Fibroblast of the aortic adventitia (primary cell): ENCODE measurements around the gene PEMT. TPM values are rescaled to one million over a fixed set of nuclear protein-coding genes. Genes with fewer than 3 reads are reported as not detected.

ENCODE experiments used
- DNase-seq: peaks from one replicate; pipeline ENCODE4 v3.0.0-alpha.2; 2010; ENCODE audit warnings: low read depth
- H3K4me3 ChIP-seq: 2 replicates; pipeline ENCODE4 v1.5.1; 2011; ENCODE audit warnings: low read depth, mild to moderate bottlenecking, control low read depth, low read length, moderate library complexity
- small RNA-seq: library from RNA; depleted of rRNA; stranded (forward); fragments of <200 nt; gene quantifications from one replicate; pipeline ENCODE3, GENCODE V24; 2012
- total RNA-seq: library from RNA; depleted of rRNA; stranded (reverse); fragments of >200 nt; gene quantifications from 2 replicates; pipeline ENCODE4 v1.2.3, GENCODE V29; 2012; ENCODE audit warnings: low replicate concordance
- TF ChIP-seq, protein P1 (sequence below): IDR thresholded peaks from 2 replicates; pipeline ENCODE4 v1.5.1; 2011; ENCODE audit warnings: mild to moderate bottlenecking, low read length, control low read depth, inconsistent platforms; ENCODE audit not compliant: insufficient read depth

PEMT gene
- total RNA-seq, 1 donor: 28.4 TPM

DNA sequence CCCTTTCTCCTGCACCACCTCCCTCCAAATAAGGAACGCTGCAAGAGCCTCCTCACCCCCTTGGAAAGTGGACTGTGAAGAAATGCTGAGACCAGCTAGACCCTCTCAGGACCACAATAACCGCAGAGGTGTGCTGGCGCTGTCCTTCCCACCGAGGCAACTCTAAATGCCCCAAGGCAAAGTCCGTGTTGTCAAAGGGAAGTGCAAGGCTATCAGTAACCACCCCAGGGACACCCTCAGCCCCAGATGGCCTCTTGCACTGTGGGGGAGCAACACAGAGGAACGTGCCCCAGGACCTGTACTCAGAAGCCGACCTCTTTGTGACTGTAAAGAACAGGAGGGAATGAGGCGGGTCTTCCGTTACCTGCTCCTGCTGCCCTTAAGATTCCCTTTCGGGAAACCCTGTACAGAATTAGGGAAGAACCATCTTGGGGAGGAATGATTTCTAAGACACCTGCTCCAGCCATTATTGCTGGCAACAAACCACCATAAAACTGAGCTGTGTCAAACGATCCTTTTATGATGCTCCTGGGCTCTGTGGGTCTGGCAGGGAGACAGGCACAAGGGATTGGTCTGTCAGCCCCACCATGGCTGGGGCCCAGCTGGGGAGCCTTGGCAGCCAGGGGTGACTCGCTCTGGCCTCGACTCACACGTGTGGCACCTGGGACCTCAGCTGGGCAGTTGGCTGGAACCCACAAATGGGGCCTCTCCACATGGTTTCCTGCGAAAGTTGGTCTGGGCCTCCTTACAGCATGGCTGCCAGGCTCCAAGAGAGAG is 129.3 kb downstream of the PEMT start:
- TF ChIP-seq, protein P1, sequence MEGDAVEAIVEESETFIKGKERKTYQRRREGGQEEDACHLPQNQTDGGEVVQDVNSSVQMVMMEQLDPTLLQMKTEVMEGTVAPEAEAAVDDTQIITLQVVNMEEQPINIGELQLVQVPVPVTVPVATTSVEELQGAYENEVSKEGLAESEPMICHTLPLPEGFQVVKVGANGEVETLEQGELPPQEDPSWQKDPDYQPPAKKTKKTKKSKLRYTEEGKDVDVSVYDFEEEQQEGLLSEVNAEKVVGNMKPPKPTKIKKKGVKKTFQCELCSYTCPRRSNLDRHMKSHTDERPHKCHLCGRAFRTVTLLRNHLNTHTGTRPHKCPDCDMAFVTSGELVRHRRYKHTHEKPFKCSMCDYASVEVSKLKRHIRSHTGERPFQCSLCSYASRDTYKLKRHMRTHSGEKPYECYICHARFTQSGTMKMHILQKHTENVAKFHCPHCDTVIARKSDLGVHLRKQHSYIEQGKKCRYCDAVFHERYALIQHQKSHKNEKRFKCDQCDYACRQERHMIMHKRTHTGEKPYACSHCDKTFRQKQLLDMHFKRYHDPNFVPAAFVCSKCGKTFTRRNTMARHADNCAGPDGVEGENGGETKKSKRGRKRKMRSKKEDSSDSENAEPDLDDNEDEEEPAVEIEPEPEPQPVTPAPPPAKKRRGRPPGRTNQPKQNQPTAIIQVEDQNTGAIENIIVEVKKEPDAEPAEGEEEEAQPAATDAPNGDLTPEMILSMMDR: no peak
- H3K4me3 ChIP-seq: no peak overlapping the region
- DNase-seq: no peak

DNA sequence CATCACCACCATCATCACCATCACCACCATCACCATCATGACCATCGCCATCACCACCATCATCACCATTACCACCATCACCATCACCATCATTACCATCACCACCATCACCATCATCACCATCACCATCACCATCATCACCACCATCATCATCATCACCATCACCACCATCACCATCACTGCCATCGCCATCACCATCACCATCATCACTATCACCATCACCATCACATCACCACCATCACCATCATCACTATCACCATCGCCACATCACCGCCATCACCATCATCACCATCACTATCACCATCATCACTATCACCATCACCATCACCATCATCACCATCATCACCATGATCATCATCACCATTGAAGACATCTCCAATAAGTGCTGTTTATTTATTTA is 131.5 kb downstream of the PEMT start:
- TF ChIP-seq, protein P1: no peak
- H3K4me3 ChIP-seq: no peak overlapping the region
- DNase-seq: no peak

DNA sequence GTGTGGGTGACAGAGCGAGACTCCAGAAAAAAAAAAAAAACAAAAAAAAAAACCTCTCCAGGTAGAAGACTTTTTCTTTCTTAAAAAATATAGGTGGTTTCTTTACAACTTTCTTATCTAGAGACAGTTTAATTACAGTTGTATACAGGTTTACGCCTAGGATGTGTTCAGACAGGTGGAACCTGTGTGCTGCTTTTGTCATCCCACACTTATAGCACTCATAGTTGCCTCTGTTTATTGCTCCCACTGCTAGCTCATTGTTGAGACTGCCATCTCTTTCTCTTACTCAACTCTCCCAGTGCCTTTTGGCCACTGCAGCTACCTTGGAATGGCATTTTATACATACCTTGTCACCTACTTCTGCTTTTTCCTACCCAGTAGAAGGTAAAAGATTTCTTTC is 133.8 kb downstream of the PEMT start:
- no peak for DNase-seq
- TF ChIP-seq, protein P1: no peak
- H3K4me3 ChIP-seq: no peak overlapping the region

DNA sequence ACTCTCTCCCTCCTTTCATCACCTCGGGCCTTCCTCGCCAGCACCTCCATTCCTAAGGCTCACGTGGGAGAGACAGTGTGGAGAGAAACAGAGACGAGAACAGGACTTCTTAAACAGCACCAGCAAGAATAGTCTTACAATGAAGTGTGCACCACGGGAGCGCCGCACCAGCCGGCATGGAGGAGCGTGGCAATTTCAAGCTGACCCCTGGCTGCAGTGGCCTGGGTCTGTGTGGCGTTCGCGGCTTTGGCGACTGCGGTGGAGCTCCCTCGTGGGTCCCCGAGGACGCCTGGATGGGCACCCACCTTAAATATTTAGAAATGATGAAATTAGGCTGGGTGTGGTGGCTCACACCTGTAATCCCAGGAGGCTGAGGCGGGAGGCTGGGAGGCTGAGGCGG is 135.3 kb downstream of the PEMT start:
- TF ChIP-seq, protein P1: no peak
- H3K4me3 ChIP-seq: no peak overlapping the region
- no peak for DNase-seq

Small RNAs within 50 kb of the gene (small RNA-seq; reads per million reads assigned to genes)
- gene RF00019: not detected
- gene RNU6-468P: not detected

Other genes starting within 250 kb of the PEMT start
- 2.1 and 10.9 TPM in 2 replicates for gene MED9, start 114.7 kb downstream of the PEMT start, total RNA-seq
- gene RASD1, start 95.3 kb downstream of the PEMT start, total RNA-seq: 0.36 TPM in 1 of 2 replicates, not detected in the other
- 7.5 and 9.1 TPM in 2 replicates for gene RAI1, start 89.8 kb upstream of the PEMT start, total RNA-seq
- gene SREBF1, start 245.3 kb upstream of the PEMT start, total RNA-seq: 48.7 and 82.1 TPM in 2 replicates